ENCODE data around the gene RPL12. TPM values are rescaled to one million over a fixed set of nuclear protein-coding genes. Genes with fewer than 3 reads are reported as not detected.
A peak's percentile ranks its signal among the peaks of the same experiment; 100 is the strongest.

RPL12 gene
- total and polyA plus RNA-seq, 2 experiments from 2014 or later, result 392 to 1,720 TPM

DNA sequence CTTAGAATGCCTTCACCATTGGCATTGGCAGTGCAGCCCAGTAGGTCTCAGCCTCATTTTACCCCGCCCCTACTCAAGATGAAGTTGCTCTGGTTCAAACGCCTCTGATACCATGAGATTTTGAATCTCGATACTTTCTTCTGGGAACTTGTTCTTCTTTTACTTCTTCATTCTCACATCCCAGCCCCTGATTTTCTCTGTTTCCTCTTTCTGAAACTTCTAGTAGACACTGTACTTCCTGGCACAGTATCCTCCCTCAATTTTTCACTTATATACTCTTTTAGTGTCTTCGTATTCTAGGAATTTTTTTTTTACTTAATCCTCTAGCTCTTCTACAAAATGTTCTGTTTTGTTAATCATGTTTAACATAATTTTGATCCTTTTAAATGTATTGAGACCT is 40.1 kb downstream of the RPL12 start:
- Histone ChIP-seq H3K9me2 (replicated peaks; ENCODE audit: insufficient read depth) (no peaks in the 10 kb centered on the region), H3K27ac (peak overlapping the region; percentile 48), H3K79me2 (no peaks in the 10 kb centered on the region), H2AFZ (no peak overlapping the region), H3K9me3 (ENCODE audit: low read depth) (no peaks in the 10 kb centered on the region), H3K27me3 (no peaks in the 10 kb centered on the region), H3K4me3 (no peak overlapping the region), H3K4me1 (ENCODE audit: insufficient read depth) (peaks cover 6% of the 10 kb centered on the region), H4K20me1 (ENCODE audit: insufficient read depth, poor library complexity, severe bottlenecking) (peaks cover under 1% of the 10 kb centered on the region), H3K4me2 (no peak overlapping the region), H3K36me3 (replicated peaks; ENCODE audit: insufficient read depth, low read depth) (no peaks in the 10 kb centered on the region)
- no peak for TF ChIP-seq EZH2 (IDR thresholded peaks at IDR 0.05; ENCODE audit: borderline replicate concordance)
- no peak for TF ChIP-seq EZH2phosphoT487 (IDR thresholded peaks at IDR 0.05; ENCODE audit: low read depth, severe bottlenecking, unreplicated experiment)
- TF ChIP-seq CTCF (IDR thresholded peaks at IDR 0.05; ENCODE audit: poor library complexity), result no peak
- 98% methylated on average over 4 of the region's 4 CpGs for WGBS (ENCODE audit: low lambda C conversion rate, missing lambda C conversion rate)
- DNase-seq (ENCODE audit: low spot score), result no peak

- TF ChIP-seq EZH2phosphoT487 (IDR thresholded peaks at IDR 0.05; ENCODE audit: low read depth, severe bottlenecking, unreplicated experiment) (no peak), CTCF (IDR thresholded peaks at IDR 0.05; ENCODE audit: poor library complexity) (no peak), EZH2 (IDR thresholded peaks at IDR 0.05; ENCODE audit: borderline replicate concordance) (no peak)
- no peaks in the 10 kb centered on the region for H3K9me3 ChIP-seq (ENCODE audit: low read depth)
- H3K9me2 ChIP-seq (replicated peaks; ENCODE audit: insufficient read depth), result no peaks in the 10 kb centered on the region
- H3K4me3 ChIP-seq, result no peak overlapping the region
- 78% methylated on average over 6 of the region's 6 CpGs for WGBS (ENCODE audit: low lambda C conversion rate, missing lambda C conversion rate)
- no peaks in the 10 kb centered on the region for H3K4me1 ChIP-seq (ENCODE audit: insufficient read depth)
- H3K4me2 ChIP-seq, result no peak overlapping the region
- no peak overlapping the region for H2AFZ ChIP-seq
- H3K27ac ChIP-seq, result no peak overlapping the region
- H3K79me2 ChIP-seq, result no peaks in the 10 kb centered on the region
- H3K27me3 ChIP-seq, result no peaks in the 10 kb centered on the region
- H3K36me3 ChIP-seq (replicated peaks; ENCODE audit: insufficient read depth, low read depth), result no peaks in the 10 kb centered on the region
- peaks cover 7% of the 10 kb centered on the region for H4K20me1 ChIP-seq (ENCODE audit: insufficient read depth, poor library complexity, severe bottlenecking)
- no peak for DNase-seq (ENCODE audit: low spot score)
Observed at GRCh38 chr9:127407492-127407843, 43.7 kb downstream of the RPL12 start.

DNA sequence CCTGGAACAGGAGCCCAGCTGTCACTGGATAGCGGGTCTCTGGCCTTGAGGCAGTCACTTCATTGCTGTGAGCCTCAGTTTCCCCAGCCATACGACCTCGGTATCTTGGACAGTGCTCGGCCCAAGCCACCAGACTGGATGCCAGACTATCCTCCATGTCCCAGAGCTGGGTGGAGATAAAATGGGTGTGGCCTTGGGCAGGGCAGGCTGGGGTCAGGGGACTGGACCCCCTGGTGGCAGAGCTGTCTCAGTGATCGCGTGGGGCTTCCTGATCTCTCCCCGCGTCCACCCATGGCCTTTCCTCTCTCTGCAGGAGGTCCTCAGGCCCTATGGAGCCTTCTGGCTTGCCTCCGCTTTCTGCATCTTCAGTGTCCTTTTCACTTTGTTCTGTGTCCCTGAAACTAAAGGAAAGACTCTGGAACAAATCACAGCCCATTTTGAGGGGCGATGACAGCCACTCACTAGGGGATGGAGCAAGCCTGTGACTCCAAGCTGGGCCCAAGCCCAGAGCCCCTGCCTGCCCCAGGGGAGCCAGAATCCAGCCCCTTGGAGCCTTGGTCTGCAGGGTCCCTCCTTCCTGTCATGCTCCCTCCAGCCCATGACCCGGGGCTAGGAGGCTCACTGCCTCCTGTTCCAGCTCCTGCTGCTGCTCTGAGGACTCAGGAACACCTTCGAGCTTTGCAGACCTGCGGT is 44.3 kb downstream of the RPL12 start:
- DNase-seq (ENCODE audit: low spot score), result no peak
- Histone ChIP-seq H3K4me1 (ENCODE audit: insufficient read depth) (no peaks in the 10 kb centered on the region), H2AFZ (no peak overlapping the region), H3K9me2 (replicated peaks; ENCODE audit: insufficient read depth) (no peaks in the 10 kb centered on the region), H3K36me3 (replicated peaks; ENCODE audit: insufficient read depth, low read depth) (no peaks in the 10 kb centered on the region), H3K27ac (no peak overlapping the region), H3K79me2 (no peaks in the 10 kb centered on the region), H3K27me3 (no peaks in the 10 kb centered on the region), H3K9me3 (ENCODE audit: low read depth) (no peaks in the 10 kb centered on the region), H4K20me1 (ENCODE audit: insufficient read depth, poor library complexity, severe bottlenecking) (peaks cover 7% of the 10 kb centered on the region), H3K4me2 (no peak overlapping the region), H3K4me3 (no peak overlapping the region)
- 80% methylated on average over 13 of the region's 13 CpGs for WGBS (ENCODE audit: low lambda C conversion rate, missing lambda C conversion rate)
- TF ChIP-seq EZH2 (IDR thresholded peaks at IDR 0.05; ENCODE audit: borderline replicate concordance), result no peak
- TF ChIP-seq CTCF (IDR thresholded peaks at IDR 0.05; ENCODE audit: poor library complexity), result no peak
- TF ChIP-seq EZH2phosphoT487 (IDR thresholded peaks at IDR 0.05; ENCODE audit: low read depth, severe bottlenecking, unreplicated experiment), result no peak

Data from hepatocyte (in vitro differentiated cells).